ENCODE measurements around the gene LSM11. TPM values are rescaled to one million over a fixed set of nuclear protein-coding genes. Genes with fewer than 3 reads are reported as not detected.

The LSM11 gene
- polyA plus RNA-seq, 1 donor from 2014 or later = 30.6 TPM

- no peak for TF ChIP-seq MXI1 (conservative IDR thresholded peaks at IDR 0.05; ENCODE audit: poor library complexity, severe bottlenecking)
- TF ChIP-seq TAF1 (IDR thresholded peaks at IDR 0.05; ENCODE audit: low read depth) = no peak
- no peak for TF ChIP-seq RAD21 (conservative IDR thresholded peaks at IDR 0.05)
- TF ChIP-seq EP300 (conservative IDR thresholded peaks at IDR 0.05; ENCODE audit: poor library complexity, severe bottlenecking) = no peak
- no peak for TF ChIP-seq POLR2AphosphoS5 (IDR thresholded peaks at IDR 0.05)
- Histone ChIP-seq H3K27ac (ENCODE audit: low read length) (no peak overlapping the region), H3K9me2 (ENCODE audit: insufficient read depth, low read length) (no peaks in the 10 kb centered on the region), H4K20me1 (ENCODE audit: insufficient read depth) (no peaks in the 10 kb centered on the region), H3K9ac (ENCODE audit: low read length) (no peak overlapping the region), H3F3A (ENCODE audit: insufficient read depth, low read length, poor library complexity, severe bottlenecking) (no peaks in the 10 kb centered on the region), H3K27me3 (ENCODE audit: insufficient read depth, low read depth, low read length) (no peaks in the 10 kb centered on the region), H3K4me2 (ENCODE audit: low read length) (no peak overlapping the region), H3K36me3 (ENCODE audit: insufficient read depth, low read length) (no peaks in the 10 kb centered on the region), H2AFZ (ENCODE audit: low read depth, low read length) (no peak overlapping the region), H3K9me3 (ENCODE audit: low read length) (no peaks in the 10 kb centered on the region), H3K79me2 (replicated peaks; ENCODE audit: insufficient read depth, low read length) (no peaks in the 10 kb centered on the region), H3K4me3 (ENCODE audit: low read length) (no peak overlapping the region)
These were observed 34.2 kb upstream of the LSM11 start for GRCh38 chr5:157709346-157709745.

DNA sequence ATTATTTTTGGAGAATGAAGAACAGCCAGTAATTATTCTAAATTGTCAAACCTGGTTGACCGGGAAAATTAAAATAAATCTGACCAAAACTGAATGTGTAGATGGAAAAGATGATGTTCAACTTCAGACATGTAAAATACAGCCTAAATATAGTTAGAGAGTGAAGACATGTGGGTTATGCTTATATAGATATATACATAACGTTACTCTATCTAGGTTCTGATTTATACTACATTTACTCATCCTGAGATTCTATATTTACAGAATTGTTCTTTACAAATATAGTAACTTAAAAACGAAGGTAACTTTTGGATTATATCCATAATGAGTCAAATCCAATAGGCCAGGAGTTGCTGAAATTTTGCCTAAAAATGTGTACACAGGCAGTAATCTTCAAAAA is 33.1 kb upstream of the LSM11 start:
- H3K4me2 ChIP-seq (ENCODE audit: low read length) = no peak overlapping the region

More for the DNA sequence above, 33.1 kb upstream of the LSM11 start:
- no peaks in the 10 kb centered on the region for H3K36me3 ChIP-seq (ENCODE audit: insufficient read depth, low read length)
- H3K27ac ChIP-seq (ENCODE audit: low read length) = no peak overlapping the region
- no peak overlapping the region for H3K9ac ChIP-seq (ENCODE audit: low read length)
- no peaks in the 10 kb centered on the region for H3K9me2 ChIP-seq (ENCODE audit: insufficient read depth, low read length)
- TF ChIP-seq, protein P1, sequence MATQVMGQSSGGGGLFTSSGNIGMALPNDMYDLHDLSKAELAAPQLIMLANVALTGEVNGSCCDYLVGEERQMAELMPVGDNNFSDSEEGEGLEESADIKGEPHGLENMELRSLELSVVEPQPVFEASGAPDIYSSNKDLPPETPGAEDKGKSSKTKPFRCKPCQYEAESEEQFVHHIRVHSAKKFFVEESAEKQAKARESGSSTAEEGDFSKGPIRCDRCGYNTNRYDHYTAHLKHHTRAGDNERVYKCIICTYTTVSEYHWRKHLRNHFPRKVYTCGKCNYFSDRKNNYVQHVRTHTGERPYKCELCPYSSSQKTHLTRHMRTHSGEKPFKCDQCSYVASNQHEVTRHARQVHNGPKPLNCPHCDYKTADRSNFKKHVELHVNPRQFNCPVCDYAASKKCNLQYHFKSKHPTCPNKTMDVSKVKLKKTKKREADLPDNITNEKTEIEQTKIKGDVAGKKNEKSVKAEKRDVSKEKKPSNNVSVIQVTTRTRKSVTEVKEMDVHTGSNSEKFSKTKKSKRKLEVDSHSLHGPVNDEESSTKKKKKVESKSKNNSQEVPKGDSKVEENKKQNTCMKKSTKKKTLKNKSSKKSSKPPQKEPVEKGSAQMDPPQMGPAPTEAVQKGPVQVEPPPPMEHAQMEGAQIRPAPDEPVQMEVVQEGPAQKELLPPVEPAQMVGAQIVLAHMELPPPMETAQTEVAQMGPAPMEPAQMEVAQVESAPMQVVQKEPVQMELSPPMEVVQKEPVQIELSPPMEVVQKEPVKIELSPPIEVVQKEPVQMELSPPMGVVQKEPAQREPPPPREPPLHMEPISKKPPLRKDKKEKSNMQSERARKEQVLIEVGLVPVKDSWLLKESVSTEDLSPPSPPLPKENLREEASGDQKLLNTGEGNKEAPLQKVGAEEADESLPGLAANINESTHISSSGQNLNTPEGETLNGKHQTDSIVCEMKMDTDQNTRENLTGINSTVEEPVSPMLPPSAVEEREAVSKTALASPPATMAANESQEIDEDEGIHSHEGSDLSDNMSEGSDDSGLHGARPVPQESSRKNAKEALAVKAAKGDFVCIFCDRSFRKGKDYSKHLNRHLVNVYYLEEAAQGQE (IDR thresholded peaks at IDR 0.05; ENCODE audit: borderline replicate concordance) = no peak
- TF ChIP-seq TAF1 (IDR thresholded peaks at IDR 0.05; ENCODE audit: low read depth) (no peak), EZH2 (IDR thresholded peaks at IDR 0.05; ENCODE audit: borderline replicate concordance, insufficient read depth, low read length, poor library complexity, severe bottlenecking) (no peak), SMC3 (conservative IDR thresholded peaks at IDR 0.05; ENCODE audit: poor library complexity) (no peak), CTCF (IDR thresholded peaks at IDR 0.05; ENCODE audit: poor library complexity, severe bottlenecking) (no peak), EP300 (conservative IDR thresholded peaks at IDR 0.05; ENCODE audit: poor library complexity, severe bottlenecking) (no peak), MXI1 (conservative IDR thresholded peaks at IDR 0.05; ENCODE audit: poor library complexity, severe bottlenecking) (no peak), POLR2AphosphoS5 (IDR thresholded peaks at IDR 0.05) (no peak), RAD21 (conservative IDR thresholded peaks at IDR 0.05) (no peak)
- H3K27me3 ChIP-seq (ENCODE audit: insufficient read depth, low read depth, low read length) = no peaks in the 10 kb centered on the region
- H3F3A ChIP-seq (ENCODE audit: insufficient read depth, low read length, poor library complexity, severe bottlenecking) = no peaks in the 10 kb centered on the region
- H3K9me3 ChIP-seq (ENCODE audit: low read length) = no peaks in the 10 kb centered on the region
- H3K4me3 ChIP-seq (ENCODE audit: low read length) = no peak overlapping the region
- H3K79me2 ChIP-seq (replicated peaks; ENCODE audit: insufficient read depth, low read length) = no peaks in the 10 kb centered on the region
- no peaks in the 10 kb centered on the region for H4K20me1 ChIP-seq (ENCODE audit: insufficient read depth)
- no peak overlapping the region for H2AFZ ChIP-seq (ENCODE audit: low read depth, low read length)
